HG02588 (cell line): ENCODE results near the gene ZBTB44.
"Not testable (repeated sequence)": the region's sequence is repeated elsewhere in the genome, so short reads cannot be mapped to it uniquely, and the experiment has no call there.

Source experiments
- ATAC-seq: cut with Tn5 transposase; IDR thresholded peaks from one replicate; pipeline ENCODE4 v1.9.1; 2021; ENCODE audit warnings: mild to moderate bottlenecking, moderate library complexity; ENCODE audit not compliant: unreplicated experiment

The ZBTB44 gene

DNA sequence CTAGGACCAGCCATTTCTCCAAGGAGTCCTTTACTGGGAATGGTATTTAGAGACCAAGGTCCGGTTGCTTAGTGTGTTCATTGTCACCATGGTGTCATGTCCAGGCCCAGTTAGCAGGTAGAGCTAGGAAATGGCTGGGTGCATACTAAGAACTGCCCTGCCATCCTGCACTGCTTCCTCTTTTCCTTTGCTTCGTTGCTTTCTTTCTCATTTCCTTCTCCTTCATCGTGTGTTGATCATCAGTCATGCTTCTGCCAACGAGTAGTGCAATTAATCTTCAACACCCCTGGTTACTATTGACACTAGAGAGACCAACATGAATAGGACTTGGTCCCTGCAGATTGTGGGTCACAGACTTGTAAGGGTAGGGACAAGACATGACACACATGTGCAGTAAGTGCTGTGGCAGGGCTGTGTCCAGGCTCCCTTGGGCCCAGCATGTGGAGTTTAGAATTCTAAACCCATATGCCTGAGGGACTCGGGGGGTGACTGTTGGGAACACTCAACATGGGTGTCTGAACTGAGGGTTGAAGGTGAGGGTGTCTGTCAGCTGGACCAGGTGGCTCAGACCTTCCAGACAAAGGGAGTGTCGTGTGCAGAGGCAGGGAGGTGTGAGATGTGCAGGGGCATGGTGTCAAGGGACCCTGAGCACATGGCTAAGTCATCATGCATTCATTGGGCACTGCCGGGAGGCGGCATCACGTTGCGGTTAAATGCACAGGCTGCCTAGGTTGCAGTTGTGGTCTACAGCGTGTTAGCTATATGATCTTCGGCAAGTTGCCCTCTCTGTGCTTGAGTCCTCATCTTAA lies 112.5 kb downstream of the ZBTB44 start:
- no peak for ATAC-seq

DNA sequence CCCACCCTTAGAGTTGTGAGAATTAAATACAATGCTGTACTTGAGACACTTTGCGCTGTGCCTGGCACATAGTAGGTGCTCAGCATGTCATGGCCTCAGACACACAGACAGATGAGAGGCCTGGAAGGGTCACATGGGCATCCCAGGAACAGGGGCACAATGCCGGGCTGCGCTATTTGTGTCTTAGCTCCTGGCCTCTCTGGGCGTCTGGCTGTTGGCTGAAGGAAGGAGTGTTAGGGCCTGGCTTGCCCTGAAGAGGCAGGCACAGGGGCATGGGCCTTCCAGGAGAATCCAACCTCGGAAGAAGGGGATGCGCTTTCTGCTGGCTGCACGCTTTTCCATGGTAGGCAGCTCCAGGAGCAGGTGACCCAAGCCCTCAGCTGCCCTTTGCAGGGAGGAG lies 113.7 kb downstream of the ZBTB44 start:
- no peak for ATAC-seq

DNA sequence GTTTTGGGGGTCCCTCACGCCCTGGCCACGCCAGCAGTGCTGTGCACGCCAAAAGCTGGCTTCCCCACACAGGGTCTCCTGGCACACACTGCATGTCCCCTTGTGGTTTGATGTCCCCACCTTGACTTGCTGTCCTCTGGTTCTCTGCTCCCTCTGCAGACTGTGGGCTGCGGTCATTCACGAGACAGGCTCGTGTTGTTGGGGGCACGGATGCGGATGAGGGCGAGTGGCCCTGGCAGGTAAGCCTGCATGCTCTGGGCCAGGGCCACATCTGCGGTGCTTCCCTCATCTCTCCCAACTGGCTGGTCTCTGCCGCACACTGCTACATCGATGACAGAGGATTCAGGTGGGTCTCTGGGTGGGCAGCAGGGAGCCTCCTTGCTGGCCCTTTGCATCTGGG lies 114.9 kb downstream of the ZBTB44 start:
- ATAC-seq = no peak

DNA sequence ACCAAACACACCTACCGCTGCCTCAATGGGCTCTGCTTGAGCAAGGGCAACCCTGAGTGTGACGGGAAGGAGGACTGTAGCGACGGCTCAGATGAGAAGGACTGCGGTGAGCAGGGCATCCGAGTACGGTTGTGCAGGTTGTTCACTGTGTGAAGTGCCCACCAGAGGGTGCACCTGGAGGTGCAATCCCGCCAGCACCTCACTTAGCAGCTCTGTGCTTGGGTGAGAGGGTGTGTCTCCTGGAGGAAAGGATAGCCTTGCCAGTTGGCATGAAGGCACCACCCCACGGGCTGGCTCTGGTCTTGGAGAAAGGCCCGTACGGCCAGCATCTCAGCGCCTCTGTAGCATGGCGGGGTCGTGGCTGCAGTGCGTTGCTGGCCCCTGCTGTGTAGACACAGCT lies 115.8 kb downstream of the ZBTB44 start:
- ATAC-seq = no peak

DNA sequence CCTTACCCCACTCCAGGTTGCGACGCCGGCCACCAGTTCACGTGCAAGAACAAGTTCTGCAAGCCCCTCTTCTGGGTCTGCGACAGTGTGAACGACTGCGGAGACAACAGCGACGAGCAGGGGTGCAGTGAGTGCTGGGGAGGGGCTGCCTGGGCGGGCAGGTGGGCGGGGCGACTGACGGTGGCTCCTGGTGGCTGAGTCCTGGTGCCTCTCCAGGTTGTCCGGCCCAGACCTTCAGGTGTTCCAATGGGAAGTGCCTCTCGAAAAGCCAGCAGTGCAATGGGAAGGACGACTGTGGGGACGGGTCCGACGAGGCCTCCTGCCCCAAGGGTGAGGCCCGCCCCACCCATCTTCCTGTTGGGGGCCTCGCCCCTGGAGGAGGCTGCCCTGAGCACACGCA lies 116.4 kb downstream of the ZBTB44 start:
- no peak for ATAC-seq

DNA sequence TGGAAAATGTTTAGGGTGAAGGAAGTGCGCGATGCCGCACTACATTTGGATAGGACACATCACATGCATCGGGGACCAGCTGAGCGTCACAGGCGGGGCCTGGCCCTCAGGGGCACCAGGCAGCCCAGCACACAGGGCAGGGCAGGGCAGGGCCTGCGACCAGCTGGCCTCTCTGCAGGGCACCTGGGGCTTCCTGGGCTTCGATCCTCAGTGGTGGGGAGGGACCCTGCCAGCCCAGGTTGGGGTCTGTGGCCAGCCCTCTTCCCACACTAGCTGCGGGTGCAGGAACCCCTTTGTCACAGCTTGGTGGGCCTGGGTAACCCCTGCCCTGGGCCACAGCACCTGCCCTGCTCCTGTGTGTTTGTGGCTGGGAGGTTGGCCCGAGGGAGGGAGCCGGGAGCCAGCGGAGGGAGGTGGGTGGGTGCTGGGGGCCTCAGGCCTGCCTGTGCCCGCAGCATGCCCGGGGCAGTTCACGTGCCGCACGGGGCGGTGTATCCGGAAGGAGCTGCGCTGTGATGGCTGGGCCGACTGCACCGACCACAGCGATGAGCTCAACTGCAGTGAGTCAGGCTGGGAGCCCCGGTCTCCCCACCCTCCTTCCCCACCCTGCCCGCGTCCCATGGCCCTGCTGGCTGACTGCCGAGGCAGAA lies 117.2 kb downstream of the ZBTB44 start:
- ATAC-seq = no peak

DNA sequence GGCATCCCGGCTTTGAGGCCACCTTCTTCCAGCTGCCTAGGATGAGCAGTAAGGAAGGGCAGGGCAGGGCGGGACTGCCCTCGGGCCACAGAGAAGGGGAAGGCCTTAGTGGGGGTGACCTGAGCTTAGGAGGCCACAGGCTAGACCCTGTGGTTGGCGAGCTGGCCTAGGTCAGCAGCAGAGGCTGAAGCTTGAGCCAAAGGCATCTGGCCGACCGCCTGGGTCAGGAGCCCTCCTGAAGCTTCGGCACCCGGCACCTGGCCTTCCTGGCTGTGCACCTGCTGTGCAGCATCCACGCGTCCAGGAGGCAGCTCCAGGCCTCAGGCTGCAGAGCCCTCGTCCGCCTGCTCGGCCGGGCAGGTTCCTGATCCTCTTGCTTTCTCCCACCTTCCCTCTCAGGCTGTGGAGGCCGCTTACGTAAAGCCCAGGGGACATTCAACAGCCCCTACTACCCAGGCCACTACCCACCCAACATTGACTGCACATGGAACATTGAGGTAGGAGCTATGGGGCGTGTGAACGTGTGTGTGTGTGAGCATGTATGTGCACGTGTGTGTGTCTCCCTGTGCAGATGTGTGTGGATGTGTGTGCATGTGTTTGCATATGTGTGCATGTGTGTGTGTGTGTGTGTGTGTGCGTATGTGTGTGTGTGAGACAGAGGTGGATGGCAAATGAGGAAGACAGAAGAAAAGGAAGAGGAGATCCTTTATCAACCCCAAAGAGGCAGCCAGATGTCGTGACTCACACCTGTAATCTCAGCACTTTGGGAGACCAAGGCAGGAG lies 120.3 kb downstream of the ZBTB44 start:
- no peak for ATAC-seq

DNA sequence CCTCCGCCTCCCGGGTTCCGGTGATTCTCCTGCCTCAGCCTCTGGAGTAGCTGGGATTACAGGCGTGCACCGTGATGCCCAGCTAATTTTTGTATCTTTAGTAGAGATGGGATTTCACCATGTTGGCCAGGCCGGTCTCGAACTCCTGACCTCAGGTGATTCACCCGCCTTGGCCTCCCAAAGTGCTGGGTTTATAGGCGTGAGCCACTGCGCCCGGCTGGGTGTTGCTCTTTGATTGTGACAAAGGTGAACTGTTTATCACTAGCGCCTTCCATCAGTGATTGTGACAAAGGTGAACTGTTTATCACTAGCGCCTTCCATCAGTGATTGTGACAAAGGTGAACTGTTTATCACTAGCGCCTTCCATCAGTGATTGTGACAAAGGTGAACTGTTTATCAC lies 121.2 kb downstream of the ZBTB44 start:
- ATAC-seq = not testable (repeated sequence)

DNA sequence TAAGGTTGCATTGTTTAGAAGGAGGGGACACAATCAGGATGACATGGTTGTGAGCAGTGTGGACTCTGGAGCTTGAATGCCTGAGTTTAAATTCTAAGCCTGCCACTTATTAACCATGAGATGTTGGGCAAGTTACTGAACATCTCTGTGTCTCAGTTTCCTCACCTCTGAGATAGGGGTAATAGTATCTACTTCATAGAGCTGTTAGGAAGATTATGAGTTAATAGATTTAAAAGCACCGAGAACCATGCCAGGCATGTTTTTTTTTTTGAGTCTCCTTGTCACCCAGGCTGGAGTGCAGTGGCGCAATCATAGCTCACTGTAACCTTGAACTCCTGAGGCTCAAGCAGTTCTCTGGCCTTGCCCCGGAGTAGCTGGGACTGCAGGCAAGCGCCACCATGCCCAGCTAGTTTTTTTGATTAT lies 121.9 kb downstream of the ZBTB44 start:
- ATAC-seq = no peak

DNA sequence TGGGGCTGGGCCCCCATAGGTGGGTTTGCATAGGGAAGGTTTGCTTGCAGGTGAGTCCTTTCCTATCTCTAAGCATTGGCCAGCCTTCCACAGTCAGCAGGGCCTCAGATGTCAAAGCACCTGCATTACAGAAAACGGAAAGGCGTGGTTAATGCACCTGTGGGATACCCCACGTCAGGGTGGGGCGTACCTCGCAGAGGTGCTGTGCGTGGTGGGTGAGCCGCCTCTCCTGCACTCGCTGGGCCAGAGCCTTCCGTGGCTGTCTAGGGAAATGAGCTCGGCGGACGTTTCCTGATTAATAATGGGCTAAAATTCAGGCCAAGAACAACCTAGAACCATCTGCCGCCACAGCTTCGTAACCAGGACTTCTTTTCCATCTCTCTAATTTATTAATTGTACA lies 122.8 kb downstream of the ZBTB44 start:
- ATAC-seq = no peak

DNA sequence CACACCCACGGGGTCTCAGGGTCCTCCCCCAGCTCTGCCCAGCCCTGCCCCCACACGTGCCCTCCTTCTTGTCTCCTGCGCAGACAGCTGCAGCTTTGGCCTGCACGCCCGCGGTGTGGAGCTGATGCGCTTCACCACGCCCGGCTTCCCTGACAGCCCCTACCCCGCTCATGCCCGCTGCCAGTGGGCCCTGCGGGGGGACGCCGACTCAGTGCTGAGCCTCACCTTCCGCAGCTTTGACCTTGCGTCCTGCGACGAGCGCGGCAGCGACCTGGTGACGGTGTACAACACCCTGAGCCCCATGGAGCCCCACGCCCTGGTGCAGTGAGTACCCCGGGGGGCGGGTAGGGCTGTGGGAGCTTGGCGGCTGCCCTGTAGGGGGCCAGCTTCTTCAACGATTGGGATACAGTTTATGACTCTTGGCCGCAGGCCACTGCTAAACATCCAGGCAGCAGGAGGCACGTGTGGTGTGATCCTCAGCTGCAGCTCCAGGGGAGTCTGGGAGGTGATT lies 124.3 kb downstream of the ZBTB44 start:
- ATAC-seq = no peak

DNA sequence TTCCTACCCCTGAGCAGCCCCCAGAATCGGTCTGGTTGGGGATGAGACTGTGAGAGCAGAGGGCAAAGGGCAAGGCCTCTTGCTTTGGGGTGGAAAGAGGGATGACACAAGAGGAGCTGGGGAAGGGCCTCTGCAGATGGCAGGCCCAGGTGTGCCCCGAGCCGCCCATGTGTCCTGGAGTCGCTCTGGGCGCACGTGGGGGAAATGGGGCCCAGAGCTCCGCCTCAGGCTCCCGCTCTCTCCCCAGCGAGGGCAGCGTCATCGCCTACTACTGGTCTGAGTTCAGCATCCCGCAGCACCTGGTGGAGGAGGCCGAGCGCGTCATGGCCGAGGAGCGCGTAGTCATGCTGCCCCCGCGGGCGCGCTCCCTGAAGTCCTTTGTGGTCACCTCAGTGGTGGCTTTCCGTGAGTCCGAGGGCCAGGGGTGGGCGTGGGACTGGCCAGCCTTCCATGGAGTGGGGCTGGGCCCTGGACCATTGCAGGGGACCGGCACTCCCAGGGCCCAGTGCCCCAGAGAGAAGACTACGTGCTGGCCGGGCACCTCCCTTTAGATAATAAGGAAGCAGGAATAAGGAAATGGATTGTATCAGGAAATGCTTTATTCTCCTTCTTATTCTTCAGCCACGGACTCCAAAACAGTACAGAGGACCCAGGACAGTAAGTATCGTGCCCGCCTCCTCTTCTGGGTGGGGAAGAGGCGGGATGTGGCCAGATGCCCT lies 125.1 kb downstream of the ZBTB44 start:
- no peak for ATAC-seq

DNA sequence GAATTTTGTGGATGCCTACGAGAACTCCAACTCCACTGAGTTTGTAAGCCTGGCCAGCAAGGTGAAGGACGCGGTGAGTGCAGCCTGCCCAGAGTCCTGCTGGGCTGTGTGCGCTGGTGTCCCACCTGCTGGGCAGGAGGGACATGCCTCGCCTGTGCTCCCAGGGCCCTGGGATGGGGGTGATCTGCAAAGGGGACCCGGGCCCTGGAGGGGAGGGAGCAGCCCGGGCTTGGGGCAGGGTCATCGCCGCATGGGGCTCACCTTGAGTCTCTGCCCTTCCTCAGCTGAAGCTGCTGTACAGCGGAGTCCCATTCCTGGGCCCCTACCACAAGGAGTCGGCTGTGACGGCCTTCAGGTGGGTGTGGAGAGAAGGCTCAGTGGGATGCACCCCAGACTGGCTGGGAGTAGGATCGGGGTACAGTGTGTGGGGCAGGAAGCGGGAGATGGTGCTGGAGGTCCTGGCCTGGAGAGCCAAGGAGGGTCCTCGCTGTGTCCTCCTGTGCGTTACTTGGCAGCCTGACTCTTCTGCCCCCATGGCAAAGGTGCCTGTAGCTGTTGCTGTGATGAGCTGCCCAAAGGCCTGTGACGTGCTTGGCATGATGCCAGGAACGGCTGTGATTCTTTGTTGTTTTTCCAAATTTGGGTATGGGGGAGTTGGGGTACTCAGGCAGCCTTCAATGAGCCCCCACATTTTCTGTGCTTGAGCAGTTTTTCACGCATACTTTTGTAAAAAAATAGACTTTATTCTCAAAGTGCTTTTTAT lies 126.0 kb downstream of the ZBTB44 start:
- no peak for ATAC-seq

DNA sequence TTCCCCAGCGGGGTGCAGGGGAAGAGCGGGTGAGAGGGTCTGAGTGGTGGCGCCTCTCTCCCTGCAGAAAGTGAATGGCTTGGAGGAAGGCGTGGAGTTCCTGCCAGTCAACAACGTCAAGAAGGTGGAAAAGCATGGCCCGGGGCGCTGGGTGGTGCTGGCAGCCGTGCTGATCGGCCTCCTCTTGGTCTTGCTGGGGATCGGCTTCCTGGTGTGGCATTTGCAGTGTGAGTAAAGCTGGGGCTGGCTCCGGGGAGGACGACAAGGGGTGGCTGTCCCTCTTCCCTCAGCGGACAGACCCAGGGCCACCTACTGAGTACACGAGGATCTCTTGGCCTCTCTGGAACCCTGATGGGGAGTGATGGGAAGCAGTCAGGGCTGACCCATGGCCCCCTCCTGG lies 126.7 kb downstream of the ZBTB44 start:
- ATAC-seq = no peak

DNA sequence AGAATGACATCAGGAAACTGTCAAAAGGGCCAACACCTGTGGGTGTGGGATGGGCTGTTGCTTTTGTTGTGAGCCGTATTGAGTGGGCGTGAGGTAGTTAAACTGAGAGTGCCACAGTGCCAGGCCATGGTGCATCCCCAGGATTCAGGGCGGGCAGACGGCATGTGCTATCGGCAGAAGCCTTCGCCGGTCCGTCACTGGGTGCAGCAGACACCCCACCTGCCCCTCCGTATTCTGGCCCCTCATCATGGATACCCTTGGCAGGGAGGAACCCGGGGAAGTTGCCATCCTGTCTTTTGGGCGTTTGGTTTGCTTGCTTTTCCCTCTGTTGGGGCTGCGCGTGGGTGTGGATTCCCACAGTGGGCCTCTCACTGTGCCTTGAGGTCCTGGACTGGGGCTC lies 127.6 kb downstream of the ZBTB44 start:
- no peak for ATAC-seq

DNA sequence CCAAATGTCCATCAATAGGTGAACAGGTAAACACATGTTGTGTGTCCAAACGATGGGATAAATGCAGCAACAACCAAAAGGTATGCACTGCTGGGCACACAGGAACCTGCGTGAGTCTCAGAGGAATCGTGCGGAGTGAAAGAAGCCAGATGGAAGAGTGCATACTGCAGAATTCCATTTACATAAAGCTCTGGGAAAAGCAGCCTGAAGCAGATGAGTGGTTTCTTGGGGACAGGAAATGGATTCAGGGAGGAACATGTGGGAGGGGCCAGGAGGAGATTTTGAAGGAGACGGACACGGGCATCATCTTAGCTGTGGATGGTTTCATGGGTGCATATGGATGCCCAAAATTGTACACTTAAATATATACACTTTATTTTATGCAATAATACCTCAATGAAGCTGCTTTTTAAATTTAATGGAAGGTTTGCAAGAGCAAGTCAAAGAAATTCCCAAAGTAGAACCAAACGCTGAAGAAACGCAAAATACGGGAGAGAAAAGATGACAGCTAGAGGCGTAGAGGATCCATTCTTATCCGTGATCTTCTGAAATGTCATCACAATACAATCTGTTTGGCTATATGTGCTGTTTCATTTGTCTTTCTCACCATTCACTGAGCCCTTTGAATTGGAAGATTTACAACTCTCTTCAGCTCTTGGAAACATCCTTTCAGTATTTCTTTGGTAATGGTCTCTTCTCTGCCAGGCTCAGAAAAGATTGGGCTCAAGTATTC lies 130.7 kb downstream of the ZBTB44 start:
- ATAC-seq = no peak

DNA sequence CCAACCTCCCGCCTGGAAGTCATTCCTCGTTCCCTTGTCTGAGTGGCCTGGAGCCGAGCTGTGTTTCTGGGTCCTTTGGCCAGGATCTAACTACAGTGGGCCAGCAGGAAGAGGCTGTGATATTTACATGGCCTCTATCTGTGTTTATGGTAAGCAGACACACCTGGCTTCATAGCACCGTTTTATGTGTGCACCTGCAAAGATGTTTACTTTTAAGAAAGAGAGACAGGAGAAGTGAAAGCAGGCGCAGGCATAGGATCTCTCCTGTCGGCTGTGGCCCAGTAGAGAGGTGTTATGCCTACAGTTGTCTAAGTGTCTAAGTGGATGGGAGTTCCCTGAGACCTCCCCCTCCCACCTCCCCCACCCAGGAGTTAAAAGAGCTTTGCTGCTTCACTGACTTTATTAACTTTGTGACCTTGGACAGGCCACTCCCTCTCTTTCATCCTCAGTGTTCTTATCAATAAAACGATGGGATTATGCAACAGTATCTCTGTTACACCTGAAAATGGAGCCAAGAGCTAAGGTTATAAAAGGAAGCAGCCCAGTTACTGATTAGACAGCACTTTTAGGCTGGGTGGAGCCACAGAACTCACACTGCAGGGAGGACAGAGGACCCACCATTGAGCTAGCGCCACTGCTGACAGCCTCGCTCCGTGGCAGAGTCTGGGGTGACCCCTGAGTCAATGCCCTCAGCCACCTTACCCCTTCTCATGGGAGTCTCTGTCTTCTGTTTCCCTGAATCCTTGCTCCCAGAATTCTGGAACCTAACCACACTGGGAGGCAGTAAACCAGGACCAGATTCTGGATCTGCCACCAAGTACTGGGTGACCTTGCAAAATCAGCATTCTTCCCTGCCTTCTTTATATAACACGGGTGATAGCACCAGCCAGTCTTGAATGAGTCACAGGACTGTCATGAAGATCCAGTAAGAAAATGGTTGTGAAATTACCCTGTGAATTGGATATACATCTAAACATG lies 133.1 kb downstream of the ZBTB44 start:
- ATAC-seq = peak; percentile 74

DNA sequence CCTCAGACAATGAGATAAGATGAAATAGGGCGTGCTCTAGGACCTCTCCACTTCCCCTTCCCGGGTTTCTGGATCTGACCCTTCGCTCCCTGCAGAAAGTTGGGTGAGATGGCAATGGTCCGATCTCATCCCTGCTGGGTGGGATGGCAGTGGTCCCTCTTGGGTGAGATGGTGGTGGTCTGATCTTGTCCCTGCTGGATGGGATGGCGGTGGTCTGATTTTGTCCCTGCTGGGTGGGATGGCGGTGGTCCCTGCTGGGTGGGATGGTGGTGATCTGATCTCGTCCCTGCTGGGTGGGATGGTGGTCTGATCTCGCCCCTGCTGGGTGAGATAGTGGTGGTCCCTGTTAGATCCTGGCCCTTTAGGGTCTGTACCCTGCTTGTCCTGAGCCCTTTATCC lies 133.8 kb downstream of the ZBTB44 start:
- no peak for ATAC-seq
